ENCODE measurements around the gene VEGFB. TPM values are rescaled to one million over a fixed set of nuclear protein-coding genes. Genes with fewer than 3 reads are reported as not detected.

Gene VEGFB
- total RNA-seq, 1 experiment from 2014 or later: 47.5 TPM

- Histone ChIP-seq H3K9me3 (ENCODE audit: control insufficient read depth in 1 of 2, insufficient read depth in 1 of 2, low read depth in 1 of 2, low read length in 2 of 2) (no peaks in the 10 kb centered on the region), H3K36me3 (ENCODE audit: control insufficient read depth in 1 of 2, insufficient read depth in 2 of 2, low read length in 2 of 2) (peaks cover 31 to 37% of the 10 kb centered on the region in 2 experiments), H2AFZ (ENCODE audit: low read depth, low read length, poor library complexity, severe bottlenecking) (no peak within 1 kb of the TSS), H3K27ac (ENCODE audit: low read depth, low read length) (no peak within 1 kb of the TSS; the same call in 1 of the 2 replicates), H3K4me2 (ENCODE audit: low read length) (no peak within 1 kb of the TSS), H3K4me1 (ENCODE audit: control insufficient read depth in 1 of 2, insufficient read depth in 2 of 2, low read length in 2 of 2) (peaks cover 0 to 8% of the 10 kb centered on the region in 2 experiments; a peak in 1 of 4 replicates), H3K9ac (ENCODE audit: low read length) (no peak within 1 kb of the TSS), H4K20me1 (ENCODE audit: insufficient read depth) (no peaks in the 10 kb centered on the region), H3K4me3 (replicated peaks in 1 of 2; ENCODE audit: low read depth in 1 of 2, low read length in 2 of 2) (no peak within 1 kb of the TSS), H3K79me2 (ENCODE audit: insufficient read depth, low read length) (peaks cover 14% of the 10 kb centered on the region; the same call in 1 of the 2 replicates), H3K27me3 (ENCODE audit: insufficient read depth, low read length) (no peaks in the 10 kb centered on the region), H3K9me2 (ENCODE audit: insufficient read depth) (no peaks in the 10 kb centered on the region)
- no TSS peak for BruUV-seq (replicated peaks)
- CTCF ChIA-PET: interaction anchor here (2.7 to 4.6 kb wide), 2 partner anchors 96 to 149 kb away, joined by 31 to 80 read pairs; partner anchors contain the start of genes CATSPERZ and ESRRA
- no peak for TF ChIP-seq ZBTB33 (IDR thresholded peaks at IDR 0.05; ENCODE audit: extremely low read depth, insufficient replicate concordance, low read length)
- TF ChIP-seq CTCF (IDR thresholded peaks at IDR 0.05 in 2 of 3, conservative IDR thresholded peaks at IDR 0.05 in 1 of 3; ENCODE audit: borderline replicate concordance in 1 of 3, insufficient read depth in 1 of 3, low read depth in 2 of 3, low read length in 2 of 3): no peak
- no peak for TF ChIP-seq ELF1 (IDR thresholded peaks at IDR 0.05; ENCODE audit: borderline replicate concordance, low read depth)
- TF ChIP-seq CBX3 (IDR thresholded peaks at IDR 0.05; ENCODE audit: low read depth): no peak
- no peak for TF ChIP-seq RAD21 (IDR thresholded peaks at IDR 0.05; ENCODE audit: low read depth)
- no peak for TF ChIP-seq REST (IDR thresholded peaks at IDR 0.05; ENCODE audit: low read depth)
- no peak for TF ChIP-seq FOSL1 (IDR thresholded peaks at IDR 0.05; ENCODE audit: low read depth)
- TF ChIP-seq POLR2AphosphoS5 (IDR thresholded peaks at IDR 0.05; ENCODE audit: low read depth, low read length): no peak
- TF ChIP-seq EZH2phosphoT487 (IDR thresholded peaks at IDR 0.05; ENCODE audit: borderline replicate concordance): no peak
- no peak for TF ChIP-seq ATF3 (IDR thresholded peaks at IDR 0.05)
- TF ChIP-seq SP1 (IDR thresholded peaks at IDR 0.05; ENCODE audit: low read depth): no peak
- TF ChIP-seq ZFX (IDR thresholded peaks at IDR 0.05): no peak
- no peak for TF ChIP-seq JUND (IDR thresholded peaks at IDR 0.05)
- TF ChIP-seq SIN3A (IDR thresholded peaks at IDR 0.05; ENCODE audit: low read depth): no peak
- no peak for TF ChIP-seq POLR2A (IDR thresholded peaks at IDR 0.05; ENCODE audit: borderline replicate concordance, extremely low read depth, insufficient read depth, insufficient read length)
- no peak for TF ChIP-seq SRF (IDR thresholded peaks at IDR 0.05; ENCODE audit: low read depth)
- no peak for TF ChIP-seq EZH2 (IDR thresholded peaks at IDR 0.05)
- no peak for DNase-seq (ENCODE audit: low read depth, low spot score)
- POLR2A ChIA-PET: interaction anchor here (0.9 kb wide), 1 partner anchor 22 kb away, joined by 4 read pairs; no protein-coding TSS in a partner anchor
- ATAC-seq: no peak
- intact Hi-C loops (cut with micrococcal nuclease): no loop called here
- RAD21 ChIA-PET (ENCODE audit: low non-redundant PET in 1 of 2, low total read pairs in 2 of 2, uncharacterized antibody in 2 of 2, unreplicated experiment in 2 of 2): no interaction called here
These were observed 27.7 kb upstream of the VEGFB start, which contains the start of gene FERMT3 for GRCh38 chr11:64206457-64207255. Gene FERMT3, plus strand, starts transcription at chr11:64206721. Its CDS starts 644 bp downstream, at chr11:64207365.
